ENCODE data around the gene CASZ1.

The CASZ1 gene

GRCh38 chr1:10594595-10595223 is 201.7 kb downstream of the CASZ1 start:
- Histone ChIP-seq H3K4me2 (ENCODE audit: low read length) (no peak overlapping the region), H3K27me3 (ENCODE audit: control insufficient read depth, insufficient read depth, low read length) (no peaks in the 10 kb centered on the region), H3K4me1 (peaks cover 8% of the 10 kb centered on the region), H3K9me3 (ENCODE audit: control insufficient read depth, low read length) (no peaks in the 10 kb centered on the region), H3K36me3 (ENCODE audit: control insufficient read depth, insufficient read depth, low read length) (no peaks in the 10 kb centered on the region), H2AFZ (no peak overlapping the region), H3K9ac (no peak overlapping the region), H3K27ac (peak overlapping the region; percentile 8), H3K4me3 (ENCODE audit: low read depth, low read length) (no peak overlapping the region), H3K79me2 (no peaks in the 10 kb centered on the region)
- TF ChIP-seq CTCF (IDR thresholded peaks at IDR 0.05) = no peak

- no peaks in the 10 kb centered on the region for H3K79me2 ChIP-seq
- TF ChIP-seq CTCF (IDR thresholded peaks at IDR 0.05) = no peak
- H3K4me2 ChIP-seq (ENCODE audit: low read length) = no peak overlapping the region
- no peak overlapping the region for H3K4me3 ChIP-seq (ENCODE audit: low read depth, low read length)
- H2AFZ ChIP-seq = no peak overlapping the region
- H3K9ac ChIP-seq = no peak overlapping the region
- peaks cover 8% of the 10 kb centered on the region for H3K4me1 ChIP-seq
- H3K9me3 ChIP-seq (ENCODE audit: control insufficient read depth, low read length) = no peaks in the 10 kb centered on the region
- H3K36me3 ChIP-seq (ENCODE audit: control insufficient read depth, insufficient read depth, low read length) = no peaks in the 10 kb centered on the region
- H3K27ac ChIP-seq = peak overlapping the region; percentile 8
- H3K27me3 ChIP-seq (ENCODE audit: control insufficient read depth, insufficient read depth, low read length) = no peaks in the 10 kb centered on the region
Measured at GRCh38 chr1:10593750-10594149, 202.7 kb downstream of the CASZ1 start.

GRCh38 chr1:10592373-10592772 is 204.1 kb downstream of the CASZ1 start:
- no peaks in the 10 kb centered on the region for H3K79me2 ChIP-seq
- H3K9me3 ChIP-seq (ENCODE audit: control insufficient read depth, low read length) = no peaks in the 10 kb centered on the region
- no peaks in the 10 kb centered on the region for H3K36me3 ChIP-seq (ENCODE audit: control insufficient read depth, insufficient read depth, low read length)
- H3K27me3 ChIP-seq (ENCODE audit: control insufficient read depth, insufficient read depth, low read length) = no peaks in the 10 kb centered on the region
- H3K4me2 ChIP-seq (ENCODE audit: low read length) = no peak overlapping the region
- H3K27ac ChIP-seq = no peak overlapping the region
- TF ChIP-seq CTCF (IDR thresholded peaks at IDR 0.05) = no peak
- H3K4me1 ChIP-seq = peaks cover 8% of the 10 kb centered on the region
- no peak overlapping the region for H3K4me3 ChIP-seq (ENCODE audit: low read depth, low read length)
- H3K9ac ChIP-seq = no peak overlapping the region
- no peak overlapping the region for H2AFZ ChIP-seq

GRCh38 chr1:10591010-10591409 is 205.4 kb downstream of the CASZ1 start:
- TF ChIP-seq CTCF (IDR thresholded peaks at IDR 0.05) = no peak
- Histone ChIP-seq H3K9me3 (ENCODE audit: control insufficient read depth, low read length) (no peaks in the 10 kb centered on the region), H3K4me1 (peaks cover 8% of the 10 kb centered on the region), H3K79me2 (no peaks in the 10 kb centered on the region), H3K4me3 (ENCODE audit: low read depth, low read length) (no peak overlapping the region), H3K27me3 (ENCODE audit: control insufficient read depth, insufficient read depth, low read length) (no peaks in the 10 kb centered on the region), H2AFZ (no peak overlapping the region), H3K27ac (no peak overlapping the region), H3K4me2 (ENCODE audit: low read length) (no peak overlapping the region), H3K36me3 (ENCODE audit: control insufficient read depth, insufficient read depth, low read length) (no peaks in the 10 kb centered on the region), H3K9ac (no peak overlapping the region)

GRCh38 chr1:10589074-10589473 is 207.4 kb downstream of the CASZ1 start:
- Histone ChIP-seq H3K79me2 (no peaks in the 10 kb centered on the region), H3K4me3 (ENCODE audit: low read depth, low read length) (no peak overlapping the region), H3K36me3 (ENCODE audit: control insufficient read depth, insufficient read depth, low read length) (no peaks in the 10 kb centered on the region), H3K27me3 (ENCODE audit: control insufficient read depth, insufficient read depth, low read length) (no peaks in the 10 kb centered on the region), H3K4me2 (ENCODE audit: low read length) (no peak overlapping the region), H3K27ac (no peak overlapping the region), H3K4me1 (peaks cover 5% of the 10 kb centered on the region), H3K9me3 (ENCODE audit: control insufficient read depth, low read length) (no peaks in the 10 kb centered on the region), H3K9ac (no peak overlapping the region), H2AFZ (no peak overlapping the region)
- no peak for TF ChIP-seq CTCF (IDR thresholded peaks at IDR 0.05)
